Measurements from ENCODE around the gene GPC6. TPM values are rescaled to one million over a fixed set of nuclear protein-coding genes. Genes with fewer than 3 reads are reported as not detected.
A peak's percentile ranks its signal among the peaks of the same experiment; 100 is the strongest.

The GPC6 gene
- polyA plus RNA-seq, 1 of the 3 experiments (the other 2 are of a cell fraction): 6.7 TPM

- Histone ChIP-seq H4K20me1 (ENCODE audit: insufficient read depth) (no peaks in the 10 kb centered on the region), H3K79me2 (ENCODE audit: insufficient read depth) (no peaks in the 10 kb centered on the region), H3K4me3 (ENCODE audit: low read depth in 2 of 2, low read length in 1 of 2) (no peak overlapping the region), H3K4me2 (no peak overlapping the region), H3K9ac (no peak overlapping the region), H3K9me2 (no peaks in the 10 kb centered on the region), H3K9me3 (no peaks in the 10 kb centered on the region), H2AFZ (ENCODE audit: low read depth) (no peak overlapping the region), H3K36me3 (replicated peaks in 1 of 2; ENCODE audit: control insufficient read depth in 1 of 2, insufficient read depth in 2 of 2, low read length in 1 of 2) (no peaks in the 10 kb centered on the region), H3F3A (replicated peaks; ENCODE audit: insufficient read depth) (no peaks in the 10 kb centered on the region), H3K27me3 (ENCODE audit: insufficient read depth) (no peaks in the 10 kb centered on the region), H3K4me1 (ENCODE audit: control insufficient read depth in 1 of 2, insufficient read depth in 2 of 2, low read depth in 1 of 2, low read length in 1 of 2) (peaks cover 0 to 5% of the 10 kb centered on the region in 2 experiments; a peak in 3 of 4 replicates), H3K27ac (ENCODE audit: low read depth in 2 of 2, low read length in 1 of 2) (no peak overlapping the region)
- 61% methylated on average over 7 of the region's 7 CpGs for WGBS (ENCODE audit: low lambda C conversion rate)
- ChIA-PET POLR2A (interaction anchor here (0.5 kb wide), 1 partner anchor 263 kb away, joined by 3 read pairs; no protein-coding TSS in a partner anchor), CTCF (interaction anchor here (0.6 to 2.1 kb wide), 10 partner anchors 9 to 435 kb away, joined by 3 to 9 read pairs (median 3); no protein-coding TSS in a partner anchor)
- TF ChIP-seq TEAD4 (IDR thresholded peaks at IDR 0.05; ENCODE audit: borderline replicate concordance, insufficient read depth): no peak
- no peak for DNase-seq
These were observed 1189.1 kb downstream of the GPC6 start for GRCh38 chr13:94415500-94416237.

- Histone ChIP-seq H3K27me3 (ENCODE audit: insufficient read depth) (no peaks in the 10 kb centered on the region), H3K4me1 (ENCODE audit: control insufficient read depth in 1 of 2, insufficient read depth in 2 of 2, low read depth in 1 of 2, low read length in 1 of 2) (peaks cover 0 to 5% of the 10 kb centered on the region in 2 experiments; a peak in 3 of 4 replicates), H4K20me1 (ENCODE audit: insufficient read depth) (no peaks in the 10 kb centered on the region), H3K9ac (no peak overlapping the region), H3K79me2 (ENCODE audit: insufficient read depth) (no peaks in the 10 kb centered on the region), H3F3A (replicated peaks; ENCODE audit: insufficient read depth) (no peaks in the 10 kb centered on the region), H3K36me3 (replicated peaks in 1 of 2; ENCODE audit: control insufficient read depth in 1 of 2, insufficient read depth in 2 of 2, low read length in 1 of 2) (no peaks in the 10 kb centered on the region), H3K9me2 (no peaks in the 10 kb centered on the region), H3K27ac (ENCODE audit: low read depth in 2 of 2, low read length in 1 of 2) (no peak overlapping the region), H2AFZ (ENCODE audit: low read depth) (no peak overlapping the region), H3K4me2 (no peak overlapping the region), H3K4me3 (ENCODE audit: low read depth in 2 of 2, low read length in 1 of 2) (no peak overlapping the region), H3K9me3 (no peaks in the 10 kb centered on the region)
- 54% methylated on average over 7 of the region's 7 CpGs for WGBS (ENCODE audit: low lambda C conversion rate)
- ChIA-PET POLR2A (interaction anchor here (0.5 kb wide), 1 partner anchor 263 kb away, joined by 3 read pairs; no protein-coding TSS in a partner anchor), CTCF (interaction anchor here (0.6 to 2.1 kb wide), 6 partner anchors 10 to 436 kb away, joined by 3 to 9 read pairs (median 3); no protein-coding TSS in a partner anchor)
- peak; percentile 24 for DNase-seq
- TF ChIP-seq PBX3 (IDR thresholded peaks at IDR 0.05) (no peak), ZBTB33 (IDR thresholded peaks at IDR 0.05; ENCODE audit: borderline replicate concordance, low read depth) (no peak), RAD21 (IDR thresholded peaks at IDR 0.05; ENCODE audit: low read length) (peak; percentile 67), MEF2A (IDR thresholded peaks at IDR 0.05; ENCODE audit: borderline replicate concordance, low read depth) (no peak), YY1 (IDR thresholded peaks at IDR 0.05; ENCODE audit: low read depth) (no peak), MXI1 (IDR thresholded peaks at IDR 0.05; ENCODE audit: low read depth, low read length) (no peak), POLR2AphosphoS5 (IDR thresholded peaks at IDR 0.05; ENCODE audit: low read depth, low read length) (no peak), EZH2phosphoT487 (IDR thresholded peaks at IDR 0.05; ENCODE audit: borderline replicate concordance, low read depth) (no peak), SMC3 (IDR thresholded peaks at IDR 0.05; ENCODE audit: low read depth, low read length) (peak; percentile 31), USF2 (IDR thresholded peaks at IDR 0.05; ENCODE audit: borderline replicate concordance, low read depth, low read length) (no peak), RCOR1 (IDR thresholded peaks at IDR 0.05; ENCODE audit: low read length) (no peak), SIN3A (IDR thresholded peaks at IDR 0.05; ENCODE audit: borderline replicate concordance, low read depth, low read length) (no peak), TEAD4 (IDR thresholded peaks at IDR 0.05; ENCODE audit: borderline replicate concordance, insufficient read depth) (no peak), USF1 (IDR thresholded peaks at IDR 0.05; ENCODE audit: borderline replicate concordance, low read depth) (no peak), TAF1 (IDR thresholded peaks at IDR 0.05; ENCODE audit: borderline replicate concordance, low read depth, low read length) (no peak), GATA2 (CRISPR knock-in tag; IDR thresholded peaks at IDR 0.05) (no peak), GABPA (IDR thresholded peaks at IDR 0.05; ENCODE audit: low read depth) (no peak), CHD2 (IDR thresholded peaks at IDR 0.05; ENCODE audit: low read length, partially characterized antibody) (no peak), JUND (IDR thresholded peaks at IDR 0.05) (no peak), NRF1 (IDR thresholded peaks at IDR 0.05; ENCODE audit: low read depth, low read length) (no peak), ELF1 (IDR thresholded peaks at IDR 0.05) (no peak)
These were observed 1190.0 kb downstream of the GPC6 start for GRCh38 chr13:94416454-94417080.
